Stimulated activated CD4-positive, alpha-beta T cell treated with anti-CD3 and anti-CD28 coated beads, Interleukin-12 subunit alpha, Interleukin-12 subunit beta, amount 100 ng/mL, for 4 hours (primary cell): ENCODE data around the gene TMEM106A.
"Not testable (repeated sequence)": the region's sequence is repeated elsewhere in the genome, so short reads cannot be mapped to it uniquely, and the experiment has no call there.

ENCODE experiments used
- DNase-seq: peaks from one replicate; pipeline ENCODE4 v3.0.0-alpha.2; 2020

TMEM106A gene

GRCh38 chr17:43211480-43212402 is at the start of gene TMEM106A:
TSS of gene TMEM106A (plus strand) at chr17:43211875. CDS start at chr17:43213042, 1,167 bp downstream.
- peak; percentile 70 for DNase-seq

GRCh38 chr17:43165971-43166370 is 45.7 kb upstream of the TMEM106A start:
- DNase-seq: not testable (repeated sequence)

DNA sequence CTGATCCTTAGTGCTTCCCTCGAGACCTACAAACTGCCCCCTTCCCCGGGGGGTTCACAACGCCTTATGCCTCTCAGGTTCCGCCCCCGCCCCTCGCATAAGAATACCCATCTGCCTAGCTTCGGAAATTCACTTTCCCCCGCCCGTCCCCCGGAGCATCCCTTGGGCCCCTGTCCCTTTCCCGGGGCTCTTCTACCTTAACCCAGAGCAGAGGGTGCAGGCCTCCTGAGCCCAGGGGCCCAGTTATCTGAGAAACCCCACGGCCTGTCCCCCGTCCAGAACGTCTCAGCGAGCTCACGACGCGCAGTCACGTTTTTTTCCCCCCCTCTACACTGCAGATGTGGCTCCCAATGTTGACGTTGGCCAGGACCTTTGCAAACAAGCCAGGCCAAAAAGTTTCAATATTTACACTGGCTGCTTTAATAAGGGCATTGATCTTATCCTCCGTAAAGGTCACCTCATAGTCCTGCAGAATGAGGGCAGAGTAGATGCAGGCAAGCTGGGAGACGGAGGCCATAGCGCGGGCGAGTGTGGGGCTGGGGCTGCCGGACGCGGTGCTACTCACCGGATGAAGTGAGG is 42.0 kb upstream of the TMEM106A start:
- peak; percentile 15 for DNase-seq

- DNase-seq: peak; percentile 76
Observed at GRCh38 chr17:43170140-43170765, 41.4 kb upstream of the TMEM106A start.

- DNase-seq: peak; percentile 85
Observed at GRCh38 chr17:43170766-43171585, 40.7 kb upstream of the TMEM106A start, which contains the start of gene NBR1. TSS of gene NBR1 (plus strand) at chr17:43171214. CDS start at chr17:43175800, 4,586 bp downstream.

GRCh38 chr17:43171586-43172487 is 39.8 kb upstream of the TMEM106A start:
- DNase-seq: no peak

DNA sequence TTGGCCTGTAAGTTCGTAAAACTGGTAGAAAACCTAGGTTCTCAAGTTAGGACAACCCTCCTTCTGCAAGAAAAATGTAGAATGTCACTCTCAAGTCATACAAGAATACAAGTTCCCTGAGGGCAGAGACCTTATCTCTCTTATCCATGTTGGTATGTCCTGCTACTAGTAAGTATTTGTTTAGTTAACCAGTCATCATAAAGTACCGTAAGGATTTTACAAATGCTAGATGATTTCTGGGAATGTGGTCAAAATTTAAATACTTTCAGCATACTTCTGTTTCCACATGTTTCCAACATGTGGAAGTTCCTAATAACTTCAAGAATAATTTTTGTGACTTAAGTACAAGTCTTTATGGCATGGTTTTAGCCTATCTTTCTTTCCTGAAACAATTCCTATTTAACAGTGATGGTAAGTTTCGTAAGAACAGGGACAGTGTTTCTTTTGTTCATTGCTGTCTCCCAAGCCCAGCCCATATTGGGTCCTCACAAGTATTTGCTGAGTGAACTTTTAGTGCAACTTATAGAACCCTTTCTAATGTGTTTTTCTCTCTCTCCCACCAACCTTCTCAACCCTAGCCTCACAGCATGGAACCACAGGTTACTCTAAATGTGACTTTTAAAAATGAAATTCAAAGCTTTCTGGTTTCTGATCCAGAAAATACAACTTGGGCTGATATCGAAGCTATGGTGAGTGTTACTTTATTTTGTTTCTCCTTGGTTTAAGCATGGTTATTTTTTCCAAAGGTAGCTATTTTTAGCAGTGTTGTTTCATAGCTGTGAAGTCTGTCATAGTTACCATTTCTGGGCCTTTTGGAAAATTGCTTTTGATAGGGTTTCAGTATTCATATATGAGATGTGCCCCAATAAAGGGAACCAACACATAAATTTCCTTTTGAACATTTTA is 36.2 kb upstream of the TMEM106A start:
- no peak for DNase-seq

DNA sequence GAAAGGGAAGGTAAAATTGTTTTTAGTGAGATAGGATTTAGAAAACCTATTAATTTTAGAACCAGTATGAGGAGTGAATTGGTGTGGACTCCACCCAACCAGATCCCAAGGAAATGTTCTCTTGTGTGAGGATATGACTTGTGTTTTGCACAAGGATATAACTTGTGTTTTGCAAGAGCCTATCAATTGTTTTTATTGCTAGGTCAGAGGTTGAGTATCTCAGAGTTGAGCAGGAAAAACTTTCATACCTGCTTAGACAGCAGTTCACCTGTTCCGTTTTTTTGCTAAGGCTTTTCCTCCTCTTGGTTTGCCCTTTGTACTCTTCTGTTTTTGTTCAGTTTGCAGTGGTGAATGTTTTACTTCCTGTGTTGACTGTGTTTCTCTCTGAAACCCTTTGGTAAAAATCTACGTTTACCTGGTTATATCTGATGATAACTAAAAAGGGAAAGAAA is 35.5 kb upstream of the TMEM106A start:
- DNase-seq: no peak

DNA sequence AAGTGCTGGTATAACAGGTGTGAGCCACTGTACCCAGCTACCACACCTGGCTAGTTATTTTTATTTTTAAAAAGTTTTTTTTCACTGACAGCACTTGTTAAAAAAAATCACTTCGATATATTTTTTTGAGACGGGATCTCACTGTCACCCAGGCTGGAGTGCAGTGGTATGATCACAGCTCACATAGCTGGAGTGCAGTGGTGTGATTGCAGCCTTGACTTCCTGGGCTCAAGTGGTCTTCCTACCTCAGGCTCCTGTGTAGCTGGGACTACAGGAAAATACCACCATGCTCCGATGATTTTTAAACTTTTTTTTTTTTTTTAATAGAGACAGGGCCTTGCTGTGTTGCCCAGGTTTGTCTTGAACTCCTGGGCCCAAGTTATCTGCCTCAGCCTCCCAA is 27.8 kb upstream of the TMEM106A start:
- no peak for DNase-seq

DNA sequence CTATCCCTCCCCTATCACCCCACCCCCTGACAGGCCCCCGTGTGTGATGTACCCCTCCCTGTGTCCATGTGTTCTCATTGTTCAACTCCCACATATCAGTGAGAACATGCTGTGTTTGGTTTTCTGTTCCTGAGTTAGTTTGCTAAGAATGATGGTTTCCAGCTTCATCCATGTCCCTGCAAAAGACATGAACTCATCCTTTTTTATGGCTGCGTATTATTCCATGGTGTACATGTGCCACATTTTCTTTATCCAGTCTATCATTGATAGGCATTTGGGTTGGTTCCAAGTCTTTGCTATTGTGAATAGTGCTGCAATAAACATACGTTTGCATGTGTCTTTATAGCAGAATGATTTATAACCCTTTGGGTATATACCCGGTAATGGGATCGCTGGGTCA is 25.0 kb upstream of the TMEM106A start:
- DNase-seq: not testable (repeated sequence)

GRCh38 chr17:43193251-43193650 is 18.4 kb upstream of the TMEM106A start:
- no peak for DNase-seq

DNA sequence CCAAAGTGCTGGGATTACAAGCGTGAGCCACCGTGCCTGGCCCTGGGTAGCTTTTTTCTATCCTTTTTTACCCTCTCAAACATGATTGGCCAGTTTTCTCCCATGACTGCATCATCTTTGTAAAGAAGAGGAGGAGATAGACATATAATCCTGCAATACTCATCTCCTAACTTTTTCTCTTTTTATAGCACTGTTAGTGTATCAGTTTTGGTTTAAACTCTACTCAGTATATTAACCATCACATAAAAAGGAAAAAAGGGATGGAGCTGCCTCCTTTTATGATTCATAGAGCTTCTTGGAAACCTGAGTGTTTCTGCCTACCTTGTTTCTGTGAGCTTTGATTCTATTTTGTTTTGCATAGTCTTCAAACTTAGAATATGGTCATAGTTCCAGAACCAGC is 12.0 kb upstream of the TMEM106A start:
- no peak for DNase-seq

- DNase-seq: no peak
Observed at GRCh38 chr17:43200127-43200526, 11.5 kb upstream of the TMEM106A start.

- DNase-seq: not testable (repeated sequence)
Observed at GRCh38 chr17:43203013-43203412, 8.7 kb upstream of the TMEM106A start.

- no peak for DNase-seq
Observed at GRCh38 chr17:43210576-43210975, 1.1 kb upstream of the TMEM106A start.

DNA sequence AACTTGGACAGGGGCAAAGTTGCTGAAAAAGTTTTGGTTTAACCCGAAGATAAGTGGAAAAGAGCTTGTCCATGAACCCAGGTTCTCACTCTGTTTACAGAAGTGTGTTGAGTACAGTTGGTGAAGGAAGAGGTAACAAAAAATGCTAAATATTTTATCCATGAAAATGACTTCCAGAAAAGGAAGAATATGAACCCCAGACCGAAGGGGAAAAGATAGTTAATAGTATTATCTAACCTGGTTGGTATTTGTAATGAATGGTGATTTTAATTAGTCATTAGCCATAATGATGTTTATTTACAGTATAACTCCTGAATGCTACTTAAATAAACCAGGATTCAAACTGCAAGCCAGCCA is 574 bp upstream of the TMEM106A start:
- DNase-seq: no peak

GRCh38 chr17:43212641-43213490 is 1.2 kb downstream of the TMEM106A start:
- no peak for DNase-seq

GRCh38 chr17:43213545-43213944 is 1.9 kb downstream of the TMEM106A start:
- no peak for DNase-seq

DNA sequence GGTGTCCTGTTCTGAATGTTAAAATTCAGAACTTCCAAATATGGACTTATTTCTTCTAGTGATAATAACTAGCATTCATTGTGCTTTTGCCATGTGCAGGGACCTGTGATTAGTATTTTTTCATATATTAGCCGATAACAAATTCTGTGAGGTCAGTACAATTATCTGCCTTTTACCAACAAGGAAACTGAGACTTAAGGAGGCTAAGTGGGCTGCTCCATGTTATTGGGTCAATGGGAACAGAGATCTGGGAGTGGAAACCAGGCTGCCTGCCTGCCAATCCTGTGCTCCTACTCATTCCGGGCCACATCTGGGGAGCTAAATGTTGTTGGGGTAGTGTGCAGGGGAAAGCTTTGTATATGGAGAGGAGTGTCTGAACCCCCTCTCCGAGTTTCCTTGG is 3.7 kb downstream of the TMEM106A start:
- DNase-seq: no peak

DNA sequence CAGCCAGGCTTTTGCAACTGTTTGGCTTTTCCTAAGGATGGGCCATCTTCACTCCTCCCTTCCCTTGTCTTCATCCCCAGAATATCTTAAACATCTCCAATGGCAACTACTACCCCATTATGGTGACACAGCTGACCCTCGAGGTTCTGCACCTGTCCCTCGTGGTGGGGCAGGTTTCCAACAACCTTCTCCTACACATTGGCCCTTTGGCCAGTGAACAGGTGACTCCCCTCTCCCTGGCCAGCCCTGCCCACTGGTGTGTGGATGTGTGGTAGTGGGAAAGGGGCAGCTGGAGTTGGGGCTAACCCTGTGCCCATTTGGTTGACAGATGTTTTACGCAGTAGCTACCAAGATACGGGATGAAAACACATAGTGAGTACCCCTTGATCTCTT is 4.7 kb downstream of the TMEM106A start:
- DNase-seq: no peak
